Measurements from ENCODE around the gene BCKDK. TPM values are rescaled to one million over a fixed set of nuclear protein-coding genes. Genes with fewer than 3 reads are reported as not detected.
"Not testable (repeated sequence)": the region's sequence is repeated elsewhere in the genome, so short reads cannot be mapped to it uniquely, and the experiment has no call there.

BCKDK gene
- total RNA-seq, 2 donors from 2014 or later = 52.0 to 62.3 TPM

- H3K4me1 ChIP-seq = peaks cover 0 to 34% of the 10 kb centered on the region in 2 donors
- no peak for TF ChIP-seq CTCF (IDR thresholded peaks at IDR 0.05)
- no peak for DNase-seq (ENCODE audit: low spot score)
Measured at GRCh38 chr16:31136287-31136662, 28.1 kb downstream of the BCKDK start.

GRCh38 chr16:31136822-31137499, 28.8 kb downstream of the BCKDK start:
- not testable (repeated sequence) for H3K27ac ChIP-seq; H3K4me3 ChIP-seq; H3K27me3 ChIP-seq; H3K9me3 ChIP-seq; H3K36me3 ChIP-seq; DNase-seq (ENCODE audit: low spot score)
- H3K4me1 ChIP-seq = peaks cover 0 to 41% of the 10 kb centered on the region in 2 donors

More at GRCh38 chr16:31136287-31136662, 28.1 kb downstream of the BCKDK start:
- H3K4me3 ChIP-seq = no peak overlapping the region
- peaks cover 13% of the 10 kb centered on the region for H3K36me3 ChIP-seq
- no peaks in the 10 kb centered on the region for H3K27me3 ChIP-seq
- no peak overlapping the region for H3K27ac ChIP-seq
- no peaks in the 10 kb centered on the region for H3K9me3 ChIP-seq

DNA sequence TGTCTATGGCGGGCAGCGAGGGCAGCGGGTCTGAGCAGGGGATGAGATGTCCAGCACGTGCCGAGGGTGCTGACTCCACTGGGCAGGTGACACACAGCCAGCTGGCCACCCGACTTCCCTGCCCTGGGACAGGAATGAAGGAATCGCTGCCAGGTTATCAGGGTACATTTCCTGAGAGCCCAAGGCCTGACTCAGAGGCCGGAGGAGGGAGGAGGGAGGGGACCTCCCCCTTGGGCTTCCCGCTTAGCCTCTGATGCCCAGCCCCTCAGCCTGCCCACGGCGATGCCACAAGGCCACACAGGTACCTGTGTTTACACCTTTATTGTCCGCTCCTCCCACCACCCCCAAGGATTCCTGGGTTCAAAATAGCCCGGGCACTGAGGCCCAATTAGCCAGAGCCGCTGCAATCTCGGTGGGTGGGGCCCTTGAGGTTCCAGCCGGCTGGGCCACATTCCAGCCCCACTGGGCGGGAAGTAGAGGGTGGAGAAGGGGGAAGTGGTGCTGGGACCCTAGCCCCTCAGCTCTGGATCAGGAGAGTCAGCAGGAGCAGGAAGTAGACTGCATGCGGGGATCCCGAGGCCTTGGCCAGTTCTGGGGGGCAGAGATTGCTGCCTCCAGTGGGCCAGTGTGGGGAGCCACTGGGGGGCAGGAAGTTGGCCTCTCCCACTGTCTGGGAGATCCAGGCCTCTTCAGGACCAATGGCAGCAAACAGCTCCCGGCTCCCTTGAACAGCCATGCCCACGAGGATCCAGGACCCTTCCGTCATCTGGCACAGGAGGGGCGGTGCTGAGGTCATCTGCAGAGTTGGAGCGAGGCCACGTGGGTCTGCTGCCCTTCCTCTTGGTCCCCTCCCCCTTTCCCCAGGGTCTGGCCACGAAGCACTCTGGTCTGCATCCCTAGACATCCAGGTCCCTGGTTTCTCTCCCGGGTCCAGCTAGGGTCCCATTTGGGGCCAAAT, 30.7 kb downstream of the BCKDK start:
- Histone ChIP-seq H3K27me3 (no peaks in the 10 kb centered on the region), H3K4me1 (peaks cover 0 to 43% of the 10 kb centered on the region in 2 donors), H3K4me3 (no peak overlapping the region), H3K36me3 (no peaks in the 10 kb centered on the region), H3K27ac (no peak overlapping the region), H3K9me3 (no peaks in the 10 kb centered on the region)
- peak; percentile 79 for DNase-seq (ENCODE audit: low spot score)
- no peak for TF ChIP-seq CTCF (IDR thresholded peaks at IDR 0.05)

DNA sequence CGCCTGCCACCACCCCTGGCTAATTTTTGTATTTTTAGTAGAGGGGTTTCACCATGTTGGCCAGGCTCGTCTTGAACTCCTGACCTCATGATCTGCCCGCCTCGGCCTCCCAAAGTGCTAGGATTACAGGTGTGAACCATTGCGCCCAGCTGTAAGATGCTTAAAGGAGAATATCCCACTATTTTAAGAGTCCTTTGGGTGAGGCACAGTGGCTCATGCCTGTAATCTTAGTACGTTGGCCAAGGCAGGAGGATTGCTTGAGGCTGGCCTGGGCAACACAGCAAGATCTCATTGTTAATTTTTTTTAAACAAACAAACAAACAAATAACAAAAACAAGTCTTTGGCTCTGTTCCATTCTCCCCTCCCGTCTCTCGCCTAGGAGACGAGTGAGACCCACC, 32.9 kb downstream of the BCKDK start:
- H3K4me1 ChIP-seq = peaks cover 0 to 30% of the 10 kb centered on the region in 2 donors
- H3K27ac ChIP-seq = peak overlapping the region in 1 of 2 donors; percentile 70
- H3K9me3 ChIP-seq; H3K4me3 ChIP-seq; DNase-seq (ENCODE audit: low spot score); H3K36me3 ChIP-seq; H3K27me3 ChIP-seq: not testable (repeated sequence)

GRCh38 chr16:31141489-31142108, 33.4 kb downstream of the BCKDK start:
- no peak for DNase-seq (ENCODE audit: low spot score)
- Histone ChIP-seq H3K4me3 (peak overlapping the region in 1 of 2 donors; percentile 60), H3K4me1 (peaks cover 0 to 30% of the 10 kb centered on the region in 2 donors), H3K9me3 (no peaks in the 10 kb centered on the region), H3K27ac (peak overlapping the region; percentile 70 to 75), H3K36me3 (no peaks in the 10 kb centered on the region), H3K27me3 (no peaks in the 10 kb centered on the region)
- no peak for TF ChIP-seq CTCF (IDR thresholded peaks at IDR 0.05)

- H3K9me3 ChIP-seq = no peaks in the 10 kb centered on the region
- peak overlapping the region; percentile 45 to 60 for H3K4me3 ChIP-seq
- peak; percentile 98 to 99 for TF ChIP-seq CTCF (IDR thresholded peaks at IDR 0.05)
- H3K36me3 ChIP-seq = no peaks in the 10 kb centered on the region
- H3K4me1 ChIP-seq = peaks cover 0 to 30% of the 10 kb centered on the region in 2 donors
- DNase-seq (ENCODE audit: low spot score) = peak; percentile 98
- H3K27ac ChIP-seq = peak overlapping the region; percentile 70 to 75
- H3K27me3 ChIP-seq = no peaks in the 10 kb centered on the region
Measured at GRCh38 chr16:31142109-31143010, 34.2 kb downstream of the BCKDK start.
